Epithelial cell of proximal tubule (primary cell): ENCODE results near the gene UGT1A4. TPM values are rescaled to one million over a fixed set of nuclear protein-coding genes. Genes with fewer than 3 reads are reported as not detected.
"Not testable (repeated sequence)": the region's sequence is repeated elsewhere in the genome, so short reads cannot be mapped to it uniquely, and the experiment has no call there.

Source experiments
- DNase-seq: peaks from one replicate; pipeline ENCODE4 v3.0.0-alpha.2; 2011; ENCODE audit warnings: low read depth
- H3K4me3 ChIP-seq: 2 replicates; pipeline ENCODE4 v1.5.1; 2011; ENCODE audit warnings: low read depth, mild to moderate bottlenecking, low read length
- CTCF ChIP-seq: conservative IDR thresholded peaks from 2 replicates; pipeline ENCODE4 v1.5.1; 2012; ENCODE audit warnings: low read depth, mild to moderate bottlenecking, low read length
- total RNA-seq: library from RNA; depleted of rRNA; stranded (reverse); fragments of >200 nt; gene quantifications from 2 replicates; pipeline ENCODE4 v1.2.3, GENCODE V29; 2015

The UGT1A4 gene
- total RNA-seq, 1 donor from 2014 or later: not detected

GRCh38 chr2:233728723-233729301, 10.3 kb downstream of the UGT1A4 start, which contains the start of gene UGT1A3:
TSS of gene UGT1A3 (plus strand) at chr2:233729042. CDS start at chr2:233729127, 85 bp downstream.
- H3K4me3 ChIP-seq: no peak within 1 kb of the TSS
- no peak for DNase-seq
- TF ChIP-seq CTCF: no peak

DNA sequence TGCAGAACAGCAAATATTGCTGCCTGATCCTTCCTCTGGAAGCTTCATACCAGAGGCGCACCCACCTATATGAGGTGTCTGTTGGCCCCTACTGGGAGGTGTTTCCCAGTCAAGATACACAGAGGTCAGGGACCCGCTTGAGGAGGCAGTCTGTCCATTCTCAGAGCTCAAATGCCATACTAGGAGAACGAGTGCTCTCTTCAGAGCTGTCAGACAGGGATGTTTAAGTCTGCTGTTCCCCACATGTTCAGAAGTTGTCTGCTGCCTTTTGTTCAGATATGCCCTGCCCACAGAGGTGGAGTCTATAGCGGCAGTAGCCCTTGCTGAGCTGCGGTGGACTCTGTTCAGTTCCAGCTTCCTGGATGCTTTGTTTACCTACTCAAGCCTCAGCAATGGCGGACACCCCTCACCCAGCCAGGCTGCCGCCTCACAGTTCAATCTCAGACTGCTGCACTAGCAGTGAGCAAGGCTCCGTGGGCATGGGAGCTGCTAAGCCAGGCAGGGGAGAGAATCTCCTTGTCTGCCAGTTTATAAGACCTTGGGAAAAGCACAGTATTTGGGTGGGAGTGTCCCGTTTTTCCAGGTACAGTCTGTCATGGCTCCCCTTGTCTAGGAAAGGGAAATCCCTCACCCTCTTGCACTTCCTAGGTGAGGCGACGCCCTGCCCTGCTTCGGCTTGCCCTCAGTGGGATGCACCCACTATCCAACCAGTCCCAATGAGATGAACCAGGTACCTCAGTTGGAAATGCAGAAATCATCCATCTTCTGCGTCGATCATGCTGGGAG, 18.5 kb downstream of the UGT1A4 start:
- not testable (repeated sequence) for H3K4me3 ChIP-seq, DNase-seq

GRCh38 chr2:233740870-233741269, 22.3 kb downstream of the UGT1A4 start:
- no peak overlapping the region for H3K4me3 ChIP-seq
- TF ChIP-seq CTCF: no peak
- DNase-seq: no peak

DNA sequence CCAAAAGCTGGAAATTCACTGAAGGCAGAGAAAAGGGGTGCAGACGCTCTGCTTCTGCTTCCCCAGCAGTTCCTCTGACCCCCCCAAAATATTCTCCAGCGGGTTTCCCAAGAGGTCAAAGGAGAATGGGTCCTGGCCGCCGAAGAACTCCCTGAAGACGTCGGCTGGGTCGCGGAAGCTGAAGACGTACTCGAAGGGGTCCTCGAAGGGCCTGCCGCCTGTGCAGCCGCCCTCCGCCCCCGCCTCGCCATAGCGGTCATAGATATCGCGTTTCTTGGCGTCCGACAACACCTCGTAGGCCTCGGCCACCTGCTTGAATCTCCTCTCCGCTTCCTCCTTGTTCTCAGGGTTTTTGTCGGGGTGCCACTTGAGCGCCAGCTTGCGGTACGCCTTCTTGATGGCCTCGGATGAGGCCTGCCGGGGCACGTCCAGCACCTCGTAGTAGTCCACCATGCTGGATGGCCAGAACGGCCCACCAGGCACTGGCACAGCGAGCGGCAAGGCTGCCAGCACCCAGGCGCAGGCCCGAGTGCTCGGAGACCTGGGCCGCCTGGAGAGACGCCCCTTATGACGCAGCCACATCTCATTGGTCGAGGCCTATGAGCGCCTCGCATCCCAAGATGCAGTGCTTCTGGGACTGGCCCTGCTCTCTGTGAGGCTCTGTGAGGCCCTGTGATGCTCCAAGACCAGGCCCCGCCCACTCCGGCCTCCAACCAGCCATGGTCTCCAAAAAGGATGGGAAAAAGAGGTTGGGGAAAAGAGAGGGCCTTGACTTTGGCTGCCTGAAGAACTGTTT, 25.1 kb downstream of the UGT1A4 start:
- no peak for DNase-seq
- no peak for TF ChIP-seq CTCF
- H3K4me3 ChIP-seq: no peak overlapping the region

GRCh38 chr2:233745073-233745755, 26.7 kb downstream of the UGT1A4 start:
- DNase-seq: no peak
- H3K4me3 ChIP-seq: no peak overlapping the region
- no peak for TF ChIP-seq CTCF

- not testable (repeated sequence) for DNase-seq, H3K4me3 ChIP-seq
These were observed 27.3 kb downstream of the UGT1A4 start for GRCh38 chr2:233745838-233746237.

DNA sequence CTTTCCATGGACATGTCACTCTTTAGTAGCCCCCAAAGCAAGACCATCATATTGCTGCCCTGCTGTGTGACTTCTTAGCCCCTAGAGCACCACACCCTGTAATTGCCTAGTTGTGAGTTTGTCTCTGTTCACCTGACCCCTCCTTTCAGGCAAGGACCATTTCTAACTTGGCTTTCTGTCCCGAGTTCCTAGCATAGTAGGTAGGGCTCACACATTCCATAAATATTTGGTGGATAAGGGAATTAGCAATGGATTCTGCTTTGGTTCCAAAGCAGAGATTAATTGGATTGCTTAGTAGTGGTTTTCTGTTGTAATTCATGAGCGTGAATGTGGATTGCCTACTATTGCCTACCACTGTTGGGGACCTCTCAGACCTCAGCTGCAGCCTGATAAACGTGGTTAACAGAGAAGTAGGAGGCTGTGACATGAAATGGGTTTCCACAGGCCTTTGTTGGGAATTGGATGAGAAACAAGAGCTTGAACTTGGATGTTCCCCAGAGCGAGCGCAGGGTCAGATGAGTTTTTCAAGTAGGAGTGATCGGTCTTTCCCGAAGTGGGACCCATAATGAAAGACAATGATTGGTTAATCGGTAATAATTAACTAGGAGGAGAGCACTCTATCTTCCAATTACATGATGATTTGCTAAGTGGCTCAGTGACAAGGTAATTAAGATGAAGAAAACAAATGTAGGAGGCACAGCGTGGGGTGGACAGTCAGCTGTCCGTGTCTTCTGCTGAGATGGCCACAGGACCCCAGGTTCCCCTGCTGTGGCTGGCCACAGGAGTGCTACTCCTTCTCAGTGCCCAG, 28.1 kb downstream of the UGT1A4 start:
- TF ChIP-seq CTCF: no peak
- H3K4me3 ChIP-seq: no peak overlapping the region
- DNase-seq: no peak
